K562 (cell line): ENCODE measurements around the gene FKRP. TPM values are rescaled to one million over a fixed set of nuclear protein-coding genes. Genes with fewer than 3 reads are reported as not detected.

Source experiments
- ARID1B ChIP-seq: fragments of 450-650 bp; IDR thresholded peaks from 2 replicates; pipeline ENCODE4 v1.6.1; 2016; ENCODE audit warnings: antibody characterized with exemption, mild to moderate bottlenecking, inconsistent platforms
- HOXB6 ChIP-seq: fragments of 250-450 bp; sonication (Bioruptor Pico); IDR thresholded peaks from 2 replicates; pipeline ENCODE4 v1.5.1; 2022; ENCODE audit warnings: mild to moderate bottlenecking, borderline replicate concordance
- LCOR ChIP-seq: sonication (generic); formaldehyde crosslinking; IDR thresholded peaks from 2 replicates; pipeline ENCODE4 v1.8.0; 2022; ENCODE audit warnings: mild to moderate bottlenecking, missing genetic modification reagents
- NFATC3 ChIP-seq: fragments of 450-650 bp; IDR thresholded peaks from 2 replicates; pipeline ENCODE4 v1.6.1; 2017; ENCODE audit warnings: mild to moderate bottlenecking
- NFIC ChIP-seq: fragments of 450-650 bp; IDR thresholded peaks from 2 replicates; pipeline ENCODE4 v1.6.1; 2017; ENCODE audit warnings: mild to moderate bottlenecking, inconsistent platforms
- RFX7 ChIP-seq: fragments of 250-450 bp; sonication (Bioruptor Pico); IDR thresholded peaks from 2 replicates; pipeline ENCODE4 v1.5.1; 2021; ENCODE audit warnings: mild to moderate bottlenecking
- SIRT6 ChIP-seq: IDR thresholded peaks from one replicate; pipeline ENCODE4 v1.6.1; 2012; ENCODE audit warnings: low read depth, mild to moderate bottlenecking, control low read depth, inconsistent platforms, low read length, moderate library complexity
- ZNF24 ChIP-seq: fragments of 450-650 bp; IDR thresholded peaks from 2 replicates; pipeline ENCODE4 v1.6.1; 2016
- ZNF57 ChIP-seq: fragments of 450-650 bp; formaldehyde crosslinking; IDR thresholded peaks from 2 replicates; pipeline ENCODE4 v1.4.0; 2020; ENCODE audit warnings: mild to moderate bottlenecking, moderate library complexity
- ZNF668 ChIP-seq: fragments of 250-450 bp; sonication (Bioruptor Pico); IDR thresholded peaks from 2 replicates; pipeline ENCODE4 v1.8.0; 2022; ENCODE audit warnings: mild to moderate bottlenecking, inconsistent platforms
- polyA plus RNA-seq, 8 experiments: library from polyadenylated mRNA; depleted of rRNA in 4 of 8; stranded (reverse) in 5 of 8; unstranded in 3 of 8; fragments of >200 nt; fragmentation: Nextera tagmentation in 2 of 8; fragmentation: Illumina TruSeq in 1 of 8; extraction: Ambion mirVana in 2 of 8; extraction: Trizol in 1 of 8; gene quantifications; 2 replicates each; pipeline versions ENCODE4 v1.2.1 to v1.2.3, GENCODE V29; 2011 to 2014; ENCODE audit warnings: inconsistent platforms in 1 of 8, missing spikeins in 1 of 8
- total RNA-seq, 7 experiments: library from RNA; depleted of rRNA in 6 of 7; stranded (reverse); fragments of >200 nt in 6 of 7; fragmentation: Illumina TruSeq in 2 of 7; extraction: Trizol in 2 of 7; gene quantifications; 2 replicates each; pipeline versions ENCODE4 v1.2.1 to v1.2.3, GENCODE V29; 2011 to 2021; ENCODE audit warnings: low replicate concordance in 1 of 7
- TF ChIP-seq, protein P1 (sequence below): sonication (generic); formaldehyde crosslinking; IDR thresholded peaks from 2 replicates; pipeline ENCODE4 v1.8.0; 2023; ENCODE audit warnings: missing genetic modification reagents, mild to moderate bottlenecking, borderline replicate concordance
- TF ChIP-seq, protein P2 (sequence below): fragments of 450-650 bp; conservative IDR thresholded peaks from 2 replicates; pipeline ENCODE4 v1.6.1; 2016; ENCODE audit warnings: missing genetic modification characterization, low read depth, mild to moderate bottlenecking, control low read depth, missing compliant biosample characterization
- TF ChIP-seq, protein P3 (sequence below): fragments of 250-450 bp; sonication (Bioruptor Pico); IDR thresholded peaks from 2 replicates; pipeline ENCODE4 v1.4.0; 2020; ENCODE audit warnings: mild to moderate bottlenecking, moderate library complexity
- TF ChIP-seq, protein P4 (sequence below): sonication (generic); formaldehyde crosslinking; IDR thresholded peaks from 2 replicates; pipeline ENCODE4 v1.8.1; 2023; ENCODE audit warnings: mild to moderate bottlenecking, missing genetic modification reagents
- TF ChIP-seq, protein P5 (sequence below): fragments of 250-450 bp; sonication (Bioruptor Pico); IDR thresholded peaks from 2 replicates; pipeline ENCODE4 v1.4.0; 2020

FKRP gene
- total and polyA plus RNA-seq, 9 of the 15 experiments (the other 6 are each of a cell fraction or from before 2014, with no cell fraction given), result 0.68 to 16.1 (median 6.5) TPM

DNA sequence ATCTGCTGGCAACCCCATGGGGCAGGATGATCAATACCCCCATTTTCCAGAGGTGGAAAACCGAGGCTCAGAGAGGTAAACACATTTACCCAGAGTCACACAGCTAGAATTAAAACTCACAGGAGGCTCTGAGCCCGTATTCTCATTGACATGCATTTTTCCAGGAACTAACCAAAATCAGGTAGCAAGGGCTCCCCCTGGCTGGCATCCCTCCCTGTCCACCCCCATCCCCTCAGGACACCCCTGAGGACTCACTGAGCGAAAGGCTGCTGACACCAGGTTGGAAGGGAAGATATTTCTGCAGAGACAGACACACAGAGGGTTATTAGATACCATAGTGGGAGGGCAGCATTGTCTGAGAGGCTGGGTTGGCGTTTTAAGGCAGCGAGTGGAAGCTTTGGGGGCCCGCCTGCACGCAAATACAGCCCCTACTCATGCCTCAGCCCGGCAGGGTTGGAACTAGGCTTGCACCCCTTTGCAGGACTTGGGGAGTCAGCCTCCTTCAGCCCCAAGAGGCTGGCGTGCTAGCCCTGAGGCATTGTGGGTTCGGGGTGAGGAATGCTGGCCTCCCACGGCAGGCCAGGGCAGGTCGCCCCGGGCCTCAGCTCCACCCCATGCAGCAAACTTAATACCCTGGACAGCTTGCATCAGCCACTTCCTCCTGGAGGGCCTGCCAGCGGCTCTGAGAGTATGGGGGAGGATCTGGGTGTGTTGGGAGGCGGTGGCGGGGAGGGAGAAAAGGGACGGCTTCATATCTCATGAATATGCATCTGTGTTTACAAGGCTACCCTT is 38.6 kb downstream of the FKRP start (continued):
- TF ChIP-seq, protein P1, sequence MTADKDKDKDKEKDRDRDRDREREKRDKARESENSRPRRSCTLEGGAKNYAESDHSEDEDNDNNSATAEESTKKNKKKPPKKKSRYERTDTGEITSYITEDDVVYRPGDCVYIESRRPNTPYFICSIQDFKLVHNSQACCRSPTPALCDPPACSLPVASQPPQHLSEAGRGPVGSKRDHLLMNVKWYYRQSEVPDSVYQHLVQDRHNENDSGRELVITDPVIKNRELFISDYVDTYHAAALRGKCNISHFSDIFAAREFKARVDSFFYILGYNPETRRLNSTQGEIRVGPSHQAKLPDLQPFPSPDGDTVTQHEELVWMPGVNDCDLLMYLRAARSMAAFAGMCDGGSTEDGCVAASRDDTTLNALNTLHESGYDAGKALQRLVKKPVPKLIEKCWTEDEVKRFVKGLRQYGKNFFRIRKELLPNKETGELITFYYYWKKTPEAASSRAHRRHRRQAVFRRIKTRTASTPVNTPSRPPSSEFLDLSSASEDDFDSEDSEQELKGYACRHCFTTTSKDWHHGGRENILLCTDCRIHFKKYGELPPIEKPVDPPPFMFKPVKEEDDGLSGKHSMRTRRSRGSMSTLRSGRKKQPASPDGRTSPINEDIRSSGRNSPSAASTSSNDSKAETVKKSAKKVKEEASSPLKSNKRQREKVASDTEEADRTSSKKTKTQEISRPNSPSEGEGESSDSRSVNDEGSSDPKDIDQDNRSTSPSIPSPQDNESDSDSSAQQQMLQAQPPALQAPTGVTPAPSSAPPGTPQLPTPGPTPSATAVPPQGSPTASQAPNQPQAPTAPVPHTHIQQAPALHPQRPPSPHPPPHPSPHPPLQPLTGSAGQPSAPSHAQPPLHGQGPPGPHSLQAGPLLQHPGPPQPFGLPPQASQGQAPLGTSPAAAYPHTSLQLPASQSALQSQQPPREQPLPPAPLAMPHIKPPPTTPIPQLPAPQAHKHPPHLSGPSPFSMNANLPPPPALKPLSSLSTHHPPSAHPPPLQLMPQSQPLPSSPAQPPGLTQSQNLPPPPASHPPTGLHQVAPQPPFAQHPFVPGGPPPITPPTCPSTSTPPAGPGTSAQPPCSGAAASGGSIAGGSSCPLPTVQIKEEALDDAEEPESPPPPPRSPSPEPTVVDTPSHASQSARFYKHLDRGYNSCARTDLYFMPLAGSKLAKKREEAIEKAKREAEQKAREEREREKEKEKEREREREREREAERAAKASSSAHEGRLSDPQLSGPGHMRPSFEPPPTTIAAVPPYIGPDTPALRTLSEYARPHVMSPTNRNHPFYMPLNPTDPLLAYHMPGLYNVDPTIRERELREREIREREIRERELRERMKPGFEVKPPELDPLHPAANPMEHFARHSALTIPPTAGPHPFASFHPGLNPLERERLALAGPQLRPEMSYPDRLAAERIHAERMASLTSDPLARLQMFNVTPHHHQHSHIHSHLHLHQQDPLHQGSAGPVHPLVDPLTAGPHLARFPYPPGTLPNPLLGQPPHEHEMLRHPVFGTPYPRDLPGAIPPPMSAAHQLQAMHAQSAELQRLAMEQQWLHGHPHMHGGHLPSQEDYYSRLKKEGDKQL (CRISPR knock-in tag), result 0 out of 2 replicates have a peak, but pooled peaks have one; percentile 51
- TF ChIP-seq ZNF57 (CRISPR knock-in tag) (peak; percentile 71; the same call in 1 of the 2 replicates), LCOR (peak; percentile 84), SIRT6 (peak; percentile 80), ARID1B (peak; percentile 66; the same call in 1 of the 2 replicates), ZNF668 (no peak), ZNF24 (no peak), RFX7 (CRISPR knock-in tag) (no peak), NFATC3 (no peak), HOXB6 (CRISPR knock-in tag) (no peak), NFIC (peak; percentile 6; the same call in 1 of the 2 replicates)
- TF ChIP-seq, protein P2, sequence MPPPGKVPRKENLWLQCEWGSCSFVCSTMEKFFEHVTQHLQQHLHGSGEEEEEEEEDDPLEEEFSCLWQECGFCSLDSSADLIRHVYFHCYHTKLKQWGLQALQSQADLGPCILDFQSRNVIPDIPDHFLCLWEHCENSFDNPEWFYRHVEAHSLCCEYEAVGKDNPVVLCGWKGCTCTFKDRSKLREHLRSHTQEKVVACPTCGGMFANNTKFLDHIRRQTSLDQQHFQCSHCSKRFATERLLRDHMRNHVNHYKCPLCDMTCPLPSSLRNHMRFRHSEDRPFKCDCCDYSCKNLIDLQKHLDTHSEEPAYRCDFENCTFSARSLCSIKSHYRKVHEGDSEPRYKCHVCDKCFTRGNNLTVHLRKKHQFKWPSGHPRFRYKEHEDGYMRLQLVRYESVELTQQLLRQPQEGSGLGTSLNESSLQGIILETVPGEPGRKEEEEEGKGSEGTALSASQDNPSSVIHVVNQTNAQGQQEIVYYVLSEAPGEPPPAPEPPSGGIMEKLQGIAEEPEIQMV (tag), result no peak
- TF ChIP-seq, protein P3, sequence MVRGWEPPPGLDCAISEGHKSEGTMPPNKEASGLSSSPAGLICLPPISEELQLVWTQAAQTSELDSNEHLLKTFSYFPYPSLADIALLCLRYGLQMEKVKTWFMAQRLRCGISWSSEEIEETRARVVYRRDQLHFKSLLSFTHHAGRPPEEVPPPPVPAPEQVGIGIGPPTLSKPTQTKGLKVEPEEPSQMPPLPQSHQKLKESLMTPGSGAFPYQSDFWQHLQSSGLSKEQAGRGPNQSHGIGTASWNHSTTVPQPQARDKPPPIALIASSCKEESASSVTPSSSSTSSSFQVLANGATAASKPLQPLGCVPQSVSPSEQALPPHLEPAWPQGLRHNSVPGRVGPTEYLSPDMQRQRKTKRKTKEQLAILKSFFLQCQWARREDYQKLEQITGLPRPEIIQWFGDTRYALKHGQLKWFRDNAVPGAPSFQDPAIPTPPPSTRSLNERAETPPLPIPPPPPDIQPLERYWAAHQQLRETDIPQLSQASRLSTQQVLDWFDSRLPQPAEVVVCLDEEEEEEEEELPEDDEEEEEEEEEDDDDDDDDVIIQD (CRISPR knock-in tag), result no peak
- TF ChIP-seq, protein P4, sequence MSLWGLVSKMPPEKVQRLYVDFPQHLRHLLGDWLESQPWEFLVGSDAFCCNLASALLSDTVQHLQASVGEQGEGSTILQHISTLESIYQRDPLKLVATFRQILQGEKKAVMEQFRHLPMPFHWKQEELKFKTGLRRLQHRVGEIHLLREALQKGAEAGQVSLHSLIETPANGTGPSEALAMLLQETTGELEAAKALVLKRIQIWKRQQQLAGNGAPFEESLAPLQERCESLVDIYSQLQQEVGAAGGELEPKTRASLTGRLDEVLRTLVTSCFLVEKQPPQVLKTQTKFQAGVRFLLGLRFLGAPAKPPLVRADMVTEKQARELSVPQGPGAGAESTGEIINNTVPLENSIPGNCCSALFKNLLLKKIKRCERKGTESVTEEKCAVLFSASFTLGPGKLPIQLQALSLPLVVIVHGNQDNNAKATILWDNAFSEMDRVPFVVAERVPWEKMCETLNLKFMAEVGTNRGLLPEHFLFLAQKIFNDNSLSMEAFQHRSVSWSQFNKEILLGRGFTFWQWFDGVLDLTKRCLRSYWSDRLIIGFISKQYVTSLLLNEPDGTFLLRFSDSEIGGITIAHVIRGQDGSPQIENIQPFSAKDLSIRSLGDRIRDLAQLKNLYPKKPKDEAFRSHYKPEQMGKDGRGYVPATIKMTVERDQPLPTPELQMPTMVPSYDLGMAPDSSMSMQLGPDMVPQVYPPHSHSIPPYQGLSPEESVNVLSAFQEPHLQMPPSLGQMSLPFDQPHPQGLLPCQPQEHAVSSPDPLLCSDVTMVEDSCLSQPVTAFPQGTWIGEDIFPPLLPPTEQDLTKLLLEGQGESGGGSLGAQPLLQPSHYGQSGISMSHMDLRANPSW (CRISPR knock-in tag), result no peak
- TF ChIP-seq, protein P5, sequence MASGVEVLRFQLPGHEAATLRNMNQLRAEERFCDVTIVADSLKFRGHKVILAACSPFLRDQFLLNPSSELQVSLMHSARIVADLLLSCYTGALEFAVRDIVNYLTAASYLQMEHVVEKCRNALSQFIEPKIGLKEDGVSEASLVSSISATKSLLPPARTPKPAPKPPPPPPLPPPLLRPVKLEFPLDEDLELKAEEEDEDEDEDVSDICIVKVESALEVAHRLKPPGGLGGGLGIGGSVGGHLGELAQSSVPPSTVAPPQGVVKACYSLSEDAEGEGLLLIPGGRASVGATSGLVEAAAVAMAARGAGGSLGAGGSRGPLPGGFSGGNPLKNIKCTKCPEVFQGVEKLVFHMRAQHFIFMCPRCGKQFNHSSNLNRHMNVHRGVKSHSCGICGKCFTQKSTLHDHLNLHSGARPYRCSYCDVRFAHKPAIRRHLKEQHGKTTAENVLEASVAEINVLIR, result no peak
